ENCODE results near the gene IL21R.

IL21R gene

DNA sequence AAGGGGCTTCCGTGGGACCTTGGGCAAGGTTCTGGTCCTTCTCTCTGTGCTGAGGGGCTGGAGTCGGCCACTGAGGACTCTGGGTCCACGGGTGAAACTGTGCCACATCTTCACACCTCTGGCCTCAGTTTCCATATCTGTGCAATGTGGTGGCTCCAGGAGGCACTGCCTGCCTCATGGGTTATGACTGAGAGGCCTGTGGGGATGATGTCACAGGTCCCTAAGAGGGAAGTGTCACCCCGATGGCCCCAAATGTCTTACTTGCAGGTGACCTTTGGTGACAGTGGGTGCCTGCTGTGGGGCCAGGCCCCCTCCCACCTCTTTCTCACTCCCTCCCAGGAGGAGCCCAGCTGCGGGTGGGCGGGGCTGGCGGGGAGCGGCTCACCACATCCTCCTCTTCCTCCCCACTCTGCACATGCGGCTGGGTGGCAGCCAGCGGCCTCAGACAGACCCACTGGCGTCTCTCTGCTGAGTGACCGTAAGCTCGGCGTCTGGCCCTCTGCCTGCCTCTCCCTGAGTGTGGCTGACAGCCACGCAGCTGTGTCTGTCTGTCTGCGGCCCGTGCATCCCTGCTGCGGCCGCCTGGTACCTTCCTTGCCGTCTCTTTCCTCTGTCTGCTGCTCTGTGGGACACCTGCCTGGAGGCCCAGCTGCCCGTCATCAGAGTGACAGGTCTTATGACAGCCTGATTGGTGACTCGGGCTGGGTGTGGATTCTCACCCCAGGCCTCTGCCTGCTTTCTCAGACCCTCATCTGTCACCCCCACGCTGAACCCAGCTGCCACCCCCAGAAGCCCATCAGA is at the start of gene IL21R:
Gene IL21R, plus strand, starts transcription at position 407 of the 801 bp plus-strand sequence. CDS start 27,898 bp downstream, outside the sequence.
- TF ChIP-seq GATA3 (IDR thresholded peaks at IDR 0.05; ENCODE audit: low read depth, low read length): no peak
- no peak for TF ChIP-seq GATA2 (IDR thresholded peaks at IDR 0.05; ENCODE audit: low read depth, low read length)

DNA sequence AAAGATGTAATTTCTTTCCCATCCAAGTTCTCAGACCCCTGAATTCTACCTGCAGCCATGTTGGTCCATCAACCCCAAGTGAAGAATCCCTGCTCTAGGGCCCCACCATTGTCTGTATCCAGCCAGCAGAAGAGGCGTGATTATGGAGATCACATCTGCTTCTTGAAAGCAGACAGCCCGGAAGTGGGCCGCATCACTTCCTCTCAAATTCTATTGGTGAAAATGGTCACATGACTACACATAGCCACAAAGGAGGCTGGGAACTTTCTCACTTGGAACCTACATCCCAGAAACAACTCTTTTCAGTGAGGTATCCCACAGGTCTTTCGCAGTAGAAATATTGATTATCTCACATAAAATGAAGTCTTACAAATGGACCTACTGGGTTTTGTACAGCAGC is 48.1 kb upstream of the IL21R start:
- no peak for TF ChIP-seq GATA2 (IDR thresholded peaks at IDR 0.05; ENCODE audit: low read depth, low read length)

DNA sequence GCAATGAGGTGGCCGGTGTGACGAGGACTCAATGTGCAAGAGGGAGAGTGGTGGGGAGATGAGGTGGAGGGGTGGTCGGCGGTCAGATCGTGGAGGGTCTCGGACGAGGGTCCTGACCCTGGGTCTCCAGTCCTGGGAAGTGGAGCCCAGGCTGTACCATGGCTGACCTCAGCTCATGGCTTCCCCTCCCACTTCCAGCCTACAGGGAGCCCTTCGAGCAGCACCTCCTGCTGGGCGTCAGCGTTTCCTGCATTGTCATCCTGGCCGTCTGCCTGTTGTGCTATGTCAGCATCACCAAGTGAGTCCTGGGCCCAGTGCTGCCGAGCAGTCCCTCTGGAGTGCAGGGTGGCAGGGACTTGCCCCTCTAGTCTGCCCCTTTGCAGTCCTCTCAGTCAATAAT is 46.4 kb upstream of the IL21R start:
- TF ChIP-seq GATA2 (IDR thresholded peaks at IDR 0.05; ENCODE audit: low read depth, low read length) (no peak), GATA3 (IDR thresholded peaks at IDR 0.05; ENCODE audit: low read depth, low read length) (no peak)

DNA sequence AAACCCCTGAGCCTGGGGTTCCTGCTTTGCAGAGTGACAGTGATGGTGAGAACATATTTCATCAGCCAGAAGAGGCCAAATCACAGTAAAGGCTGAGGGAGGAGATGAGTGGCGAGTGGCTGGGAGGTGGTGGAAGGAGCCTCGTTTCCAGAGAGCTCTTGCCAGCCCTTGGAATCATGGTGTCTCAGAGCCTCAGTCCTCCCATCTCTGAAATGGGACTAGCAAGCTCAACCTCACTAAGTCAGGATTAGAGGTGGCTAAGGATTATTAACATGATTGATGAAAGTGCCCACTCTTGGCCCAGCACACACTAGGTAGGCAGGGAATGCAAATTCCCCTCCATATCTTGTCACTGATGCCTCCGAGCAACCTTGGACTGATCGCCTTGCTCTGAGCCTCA is 45.2 kb upstream of the IL21R start:
- TF ChIP-seq GATA2 (IDR thresholded peaks at IDR 0.05; ENCODE audit: low read depth, low read length) (no peak), GATA3 (IDR thresholded peaks at IDR 0.05; ENCODE audit: low read depth, low read length) (no peak)

DNA sequence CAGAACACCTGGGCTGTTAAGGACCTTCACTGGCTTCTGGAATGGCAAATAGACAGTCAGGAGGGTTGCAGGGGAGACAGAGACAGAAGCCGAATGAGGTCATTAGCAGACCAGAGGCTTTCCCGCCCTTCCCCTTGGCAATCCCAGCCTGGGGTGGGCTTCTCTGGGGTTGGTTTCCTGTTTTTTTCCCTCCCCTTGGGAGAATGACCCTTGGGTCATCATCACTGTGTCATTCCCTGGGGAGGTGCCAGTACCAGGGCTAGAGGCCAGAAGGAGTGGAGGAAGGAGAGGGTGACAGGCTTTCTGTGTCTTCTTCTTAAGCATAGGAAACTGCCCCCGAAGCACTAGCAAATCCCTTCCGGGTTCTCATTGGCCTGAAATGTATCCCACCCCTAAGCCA is 42.9 kb upstream of the IL21R start:
- TF ChIP-seq GATA2 (IDR thresholded peaks at IDR 0.05; ENCODE audit: low read depth, low read length): no peak
- no peak for TF ChIP-seq GATA3 (IDR thresholded peaks at IDR 0.05; ENCODE audit: low read depth, low read length)

DNA sequence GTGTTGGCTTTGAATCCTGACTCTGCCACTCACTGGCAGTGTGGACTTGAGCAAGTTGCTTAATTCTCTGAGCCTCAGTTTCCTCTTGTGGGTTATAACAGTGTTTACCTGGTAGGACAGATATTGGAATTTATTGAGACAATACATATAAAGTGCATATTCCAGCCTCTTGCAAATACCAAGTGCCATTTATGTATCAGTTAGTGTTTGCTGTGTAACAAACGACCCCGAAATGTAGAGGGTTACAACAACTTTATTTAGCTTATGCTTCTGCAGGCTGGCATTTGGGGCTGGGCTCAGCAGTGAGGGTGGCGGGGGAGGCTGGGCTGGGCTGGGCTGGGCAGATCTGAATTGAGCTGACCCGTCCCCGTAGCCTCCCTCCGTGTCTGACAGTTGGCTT is 42.4 kb upstream of the IL21R start:
- no peak for TF ChIP-seq GATA2 (IDR thresholded peaks at IDR 0.05; ENCODE audit: low read depth, low read length)

DNA sequence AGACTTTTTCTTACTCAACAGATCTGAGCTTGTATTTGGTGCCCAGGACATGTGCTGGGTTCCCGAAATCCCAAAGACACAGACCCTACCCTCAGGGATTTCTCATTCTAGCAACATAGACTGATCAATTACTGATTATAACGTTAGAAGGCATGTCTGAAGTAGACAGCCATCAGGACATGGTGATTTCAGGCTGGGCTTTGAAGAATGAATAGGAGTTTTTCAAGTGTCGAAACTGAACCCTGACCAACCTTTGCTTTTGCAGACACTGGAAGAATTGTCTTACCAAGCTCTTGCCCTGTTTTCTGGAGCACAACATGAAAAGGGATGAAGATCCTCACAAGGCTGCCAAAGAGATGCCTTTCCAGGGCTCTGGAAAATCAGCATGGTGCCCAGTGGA is 40.0 kb upstream of the IL21R start:
- TF ChIP-seq GATA3 (IDR thresholded peaks at IDR 0.05; ENCODE audit: low read depth, low read length) (no peak), GATA2 (IDR thresholded peaks at IDR 0.05; ENCODE audit: low read depth, low read length) (no peak)

DNA sequence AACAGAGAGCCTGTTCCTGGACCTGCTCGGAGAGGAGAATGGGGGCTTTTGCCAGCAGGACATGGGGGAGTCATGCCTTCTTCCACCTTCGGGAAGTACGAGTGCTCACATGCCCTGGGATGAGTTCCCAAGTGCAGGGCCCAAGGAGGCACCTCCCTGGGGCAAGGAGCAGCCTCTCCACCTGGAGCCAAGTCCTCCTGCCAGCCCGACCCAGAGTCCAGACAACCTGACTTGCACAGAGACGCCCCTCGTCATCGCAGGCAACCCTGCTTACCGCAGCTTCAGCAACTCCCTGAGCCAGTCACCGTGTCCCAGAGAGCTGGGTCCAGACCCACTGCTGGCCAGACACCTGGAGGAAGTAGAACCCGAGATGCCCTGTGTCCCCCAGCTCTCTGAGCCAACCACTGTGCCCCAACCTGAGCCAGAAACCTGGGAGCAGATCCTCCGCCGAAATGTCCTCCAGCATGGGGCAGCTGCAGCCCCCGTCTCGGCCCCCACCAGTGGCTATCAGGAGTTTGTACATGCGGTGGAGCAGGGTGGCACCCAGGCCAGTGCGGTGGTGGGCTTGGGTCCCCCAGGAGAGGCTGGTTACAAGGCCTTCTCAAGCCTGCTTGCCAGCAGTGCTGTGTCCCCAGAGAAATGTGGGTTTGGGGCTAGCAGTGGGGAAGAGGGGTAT is 39.3 kb upstream of the IL21R start:
- TF ChIP-seq GATA3 (IDR thresholded peaks at IDR 0.05; ENCODE audit: low read depth, low read length) (no peak), GATA2 (IDR thresholded peaks at IDR 0.05; ENCODE audit: low read depth, low read length) (no peak)

DNA sequence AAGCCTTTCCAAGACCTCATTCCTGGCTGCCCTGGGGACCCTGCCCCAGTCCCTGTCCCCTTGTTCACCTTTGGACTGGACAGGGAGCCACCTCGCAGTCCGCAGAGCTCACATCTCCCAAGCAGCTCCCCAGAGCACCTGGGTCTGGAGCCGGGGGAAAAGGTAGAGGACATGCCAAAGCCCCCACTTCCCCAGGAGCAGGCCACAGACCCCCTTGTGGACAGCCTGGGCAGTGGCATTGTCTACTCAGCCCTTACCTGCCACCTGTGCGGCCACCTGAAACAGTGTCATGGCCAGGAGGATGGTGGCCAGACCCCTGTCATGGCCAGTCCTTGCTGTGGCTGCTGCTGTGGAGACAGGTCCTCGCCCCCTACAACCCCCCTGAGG is 38.7 kb upstream of the IL21R start:
- no peak for TF ChIP-seq GATA3 (IDR thresholded peaks at IDR 0.05; ENCODE audit: low read depth, low read length)
- TF ChIP-seq GATA2 (IDR thresholded peaks at IDR 0.05; ENCODE audit: low read depth, low read length): no peak

DNA sequence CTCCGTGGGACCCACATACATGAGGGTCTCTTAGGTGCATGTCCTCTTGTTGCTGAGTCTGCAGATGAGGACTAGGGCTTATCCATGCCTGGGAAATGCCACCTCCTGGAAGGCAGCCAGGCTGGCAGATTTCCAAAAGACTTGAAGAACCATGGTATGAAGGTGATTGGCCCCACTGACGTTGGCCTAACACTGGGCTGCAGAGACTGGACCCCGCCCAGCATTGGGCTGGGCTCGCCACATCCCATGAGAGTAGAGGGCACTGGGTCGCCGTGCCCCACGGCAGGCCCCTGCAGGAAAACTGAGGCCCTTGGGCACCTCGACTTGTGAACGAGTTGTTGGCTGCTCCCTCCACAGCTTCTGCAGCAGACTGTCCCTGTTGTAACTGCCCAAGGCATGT is 38.2 kb upstream of the IL21R start:
- TF ChIP-seq GATA3 (IDR thresholded peaks at IDR 0.05; ENCODE audit: low read depth, low read length) (no peak), GATA2 (IDR thresholded peaks at IDR 0.05; ENCODE audit: low read depth, low read length) (no peak)

DNA sequence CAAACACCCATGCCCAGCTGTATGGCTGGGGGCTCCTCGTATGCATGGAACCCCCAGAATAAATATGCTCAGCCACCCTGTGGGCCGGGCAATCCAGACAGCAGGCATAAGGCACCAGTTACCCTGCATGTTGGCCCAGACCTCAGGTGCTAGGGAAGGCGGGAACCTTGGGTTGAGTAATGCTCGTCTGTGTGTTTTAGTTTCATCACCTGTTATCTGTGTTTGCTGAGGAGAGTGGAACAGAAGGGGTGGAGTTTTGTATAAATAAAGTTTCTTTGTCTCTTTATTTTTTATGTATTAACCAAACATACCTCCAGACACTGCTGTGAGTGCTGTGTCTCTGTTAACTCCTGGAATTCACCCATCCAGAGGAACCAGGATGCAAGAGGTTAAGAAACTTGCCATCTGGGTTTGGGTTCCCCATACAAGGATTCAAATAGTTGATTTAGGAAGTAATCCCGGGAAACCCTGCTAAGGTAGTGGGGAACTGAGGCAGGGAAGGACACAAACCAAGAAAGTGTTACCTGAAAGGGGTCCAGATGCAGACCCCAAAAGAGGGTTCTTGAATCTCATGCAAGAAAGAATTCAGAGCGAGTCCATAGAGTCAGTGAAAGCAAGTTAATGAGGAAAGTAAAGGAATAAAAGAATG is 37.4 kb upstream of the IL21R start:
- TF ChIP-seq GATA2 (IDR thresholded peaks at IDR 0.05; ENCODE audit: low read depth, low read length) (no peak), GATA3 (IDR thresholded peaks at IDR 0.05; ENCODE audit: low read depth, low read length) (no peak)

DNA sequence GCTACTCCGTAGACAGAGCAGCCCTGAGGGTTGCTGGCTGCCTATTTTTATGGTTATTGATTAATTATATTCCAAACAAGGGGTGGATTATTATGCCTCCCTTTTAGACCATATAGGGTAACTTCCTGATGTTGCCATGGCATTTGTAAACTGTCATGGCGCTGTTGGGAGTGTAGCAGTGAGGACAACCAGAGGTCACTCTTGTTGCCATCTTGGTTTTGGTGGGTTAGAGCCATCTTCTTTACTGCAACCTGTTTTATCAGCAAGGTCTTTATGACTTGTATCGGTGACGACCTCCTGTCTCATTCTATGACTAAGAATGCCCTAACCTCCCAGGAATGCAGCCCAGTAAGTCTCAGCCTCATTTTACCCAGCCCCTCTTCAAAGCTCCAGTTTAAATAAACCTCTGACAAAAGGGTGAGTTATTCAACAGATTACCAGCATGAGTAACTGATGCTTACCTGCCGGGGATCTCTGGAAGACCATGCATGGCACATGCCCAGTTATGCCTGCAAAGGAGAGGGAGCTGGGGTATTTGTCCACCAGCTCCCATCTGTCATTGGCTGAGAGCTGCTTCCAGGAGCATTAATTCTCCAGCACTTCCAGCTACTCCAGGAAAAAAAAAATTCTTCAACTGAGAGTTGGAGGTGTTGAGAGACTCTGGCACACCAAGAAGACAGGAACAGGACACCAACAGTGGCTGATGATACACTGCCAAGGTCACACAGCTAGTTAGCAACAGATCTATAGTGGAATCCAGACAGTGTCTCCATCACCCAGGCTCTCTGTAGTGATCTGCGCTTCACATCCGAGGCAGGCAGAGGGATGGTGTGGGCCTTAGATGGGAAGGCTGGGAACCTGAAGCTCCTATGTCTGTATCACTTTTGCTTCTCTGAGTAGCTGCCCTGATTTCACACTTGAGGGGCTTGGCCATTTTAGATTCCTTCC is 36.6 kb upstream of the IL21R start:
- no peak for TF ChIP-seq GATA2 (IDR thresholded peaks at IDR 0.05; ENCODE audit: low read depth, low read length)

DNA sequence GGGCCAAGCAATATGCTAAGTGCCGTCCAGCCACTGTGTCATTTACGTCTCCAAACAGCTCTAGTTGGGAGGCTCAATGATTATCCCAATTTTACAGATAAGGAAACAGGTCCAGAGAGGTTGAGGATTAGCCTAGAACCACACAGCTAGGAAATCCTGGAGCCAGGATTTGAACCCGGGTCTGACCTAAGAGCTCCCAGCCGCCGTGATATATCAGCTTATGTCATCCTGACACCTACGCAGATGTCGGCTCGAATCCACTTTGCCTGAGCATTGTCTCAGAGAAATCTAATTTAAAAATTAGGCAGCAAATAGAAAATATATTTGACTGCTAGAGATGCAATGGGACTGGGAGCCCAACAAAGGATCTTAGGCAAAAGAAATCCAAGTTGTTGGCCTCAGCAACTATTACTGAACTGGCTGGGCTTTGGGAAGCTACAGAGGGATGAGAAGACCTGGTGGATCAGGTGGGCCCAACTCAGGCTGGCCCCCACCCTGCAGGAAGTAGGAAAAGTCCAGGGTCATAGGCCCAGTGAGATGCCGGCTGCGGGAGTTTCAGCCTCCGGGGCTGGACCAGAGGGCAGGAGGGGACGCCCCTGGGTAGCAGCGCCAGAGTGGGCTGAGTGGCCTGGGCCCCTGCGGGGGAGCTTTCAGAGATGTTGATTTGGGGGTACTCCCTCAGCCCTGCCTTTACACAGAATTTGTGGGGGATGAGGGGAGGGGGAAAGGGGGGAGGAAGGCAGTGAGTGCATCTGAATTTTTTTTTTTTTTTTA is 35.1 kb upstream of the IL21R start:
- TF ChIP-seq GATA3 (IDR thresholded peaks at IDR 0.05; ENCODE audit: low read depth, low read length) (no peak), GATA2 (IDR thresholded peaks at IDR 0.05; ENCODE audit: low read depth, low read length) (no peak)
